ENCODE data around the gene GAB1.

- TF ChIP-seq, protein P1, sequence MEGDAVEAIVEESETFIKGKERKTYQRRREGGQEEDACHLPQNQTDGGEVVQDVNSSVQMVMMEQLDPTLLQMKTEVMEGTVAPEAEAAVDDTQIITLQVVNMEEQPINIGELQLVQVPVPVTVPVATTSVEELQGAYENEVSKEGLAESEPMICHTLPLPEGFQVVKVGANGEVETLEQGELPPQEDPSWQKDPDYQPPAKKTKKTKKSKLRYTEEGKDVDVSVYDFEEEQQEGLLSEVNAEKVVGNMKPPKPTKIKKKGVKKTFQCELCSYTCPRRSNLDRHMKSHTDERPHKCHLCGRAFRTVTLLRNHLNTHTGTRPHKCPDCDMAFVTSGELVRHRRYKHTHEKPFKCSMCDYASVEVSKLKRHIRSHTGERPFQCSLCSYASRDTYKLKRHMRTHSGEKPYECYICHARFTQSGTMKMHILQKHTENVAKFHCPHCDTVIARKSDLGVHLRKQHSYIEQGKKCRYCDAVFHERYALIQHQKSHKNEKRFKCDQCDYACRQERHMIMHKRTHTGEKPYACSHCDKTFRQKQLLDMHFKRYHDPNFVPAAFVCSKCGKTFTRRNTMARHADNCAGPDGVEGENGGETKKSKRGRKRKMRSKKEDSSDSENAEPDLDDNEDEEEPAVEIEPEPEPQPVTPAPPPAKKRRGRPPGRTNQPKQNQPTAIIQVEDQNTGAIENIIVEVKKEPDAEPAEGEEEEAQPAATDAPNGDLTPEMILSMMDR (IDR thresholded peaks at IDR 0.05), result no peak
- TF ChIP-seq EP300 (IDR thresholded peaks at IDR 0.05) (no peak), POLR2AphosphoS5 (IDR thresholded peaks at IDR 0.05) (no peak)
Measured at GRCh38 chr4:143374771-143375170, 38.1 kb downstream of the GAB1 start.
